WTC11 (cell line): ENCODE measurements around the gene LDLRAD4.

Source experiments
- ARID4B ChIP-seq: sonication (generic); formaldehyde crosslinking; IDR thresholded peaks from 2 replicates; pipeline ENCODE4 v1.8.0; 2023; ENCODE audit warnings: missing genetic modification reagents, mild to moderate bottlenecking, borderline replicate concordance
- FOXK1 ChIP-seq: sonication (generic); formaldehyde crosslinking; IDR thresholded peaks from 2 replicates; pipeline ENCODE4 v1.8.0; 2022; ENCODE audit warnings: mild to moderate bottlenecking, moderate library complexity, missing genetic modification reagents
- JUN ChIP-seq: sonication (generic); formaldehyde crosslinking; IDR thresholded peaks from 2 replicates; pipeline ENCODE4 v1.8.0; 2023; ENCODE audit warnings: mild to moderate bottlenecking, missing genetic modification reagents
- TF ChIP-seq, protein P1 (sequence below): fragments of 200-600 bp; IDR thresholded peaks from 2 replicates; pipeline ENCODE4 v1.8.0; 2022; ENCODE audit warnings: antibody characterized with exemption
- TF ChIP-seq, protein P2 (sequence below): sonication (generic); formaldehyde crosslinking; IDR thresholded peaks from 2 replicates; pipeline ENCODE4 v1.8.1; 2023; ENCODE audit warnings: mild to moderate bottlenecking, missing genetic modification reagents, moderate library complexity
- TF ChIP-seq, protein P3 (sequence below): sonication (generic); formaldehyde crosslinking; IDR thresholded peaks from 2 replicates; pipeline ENCODE4 v1.8.1; 2022; ENCODE audit warnings: mild to moderate bottlenecking, moderate library complexity, missing genetic modification reagents

DNA sequence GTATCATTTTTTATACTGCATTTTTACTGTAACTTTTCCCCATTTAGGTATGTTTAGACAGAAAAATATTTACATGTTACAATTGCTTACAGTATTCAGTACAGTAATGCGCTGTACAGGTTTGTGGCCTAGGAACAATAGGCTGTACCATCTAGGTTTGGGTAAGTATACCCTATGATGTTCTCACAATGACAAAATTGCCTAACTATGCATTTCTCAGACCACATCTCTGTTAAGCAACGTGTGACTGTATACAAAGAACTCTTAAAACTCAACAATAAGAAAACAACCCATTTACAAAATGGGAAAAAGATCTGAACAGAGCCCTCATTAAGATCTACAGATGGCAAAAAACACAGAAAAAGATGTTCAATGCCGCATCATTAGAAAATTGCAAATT lies 478.4 kb downstream of the LDLRAD4 start:
- TF ChIP-seq, protein P1, sequence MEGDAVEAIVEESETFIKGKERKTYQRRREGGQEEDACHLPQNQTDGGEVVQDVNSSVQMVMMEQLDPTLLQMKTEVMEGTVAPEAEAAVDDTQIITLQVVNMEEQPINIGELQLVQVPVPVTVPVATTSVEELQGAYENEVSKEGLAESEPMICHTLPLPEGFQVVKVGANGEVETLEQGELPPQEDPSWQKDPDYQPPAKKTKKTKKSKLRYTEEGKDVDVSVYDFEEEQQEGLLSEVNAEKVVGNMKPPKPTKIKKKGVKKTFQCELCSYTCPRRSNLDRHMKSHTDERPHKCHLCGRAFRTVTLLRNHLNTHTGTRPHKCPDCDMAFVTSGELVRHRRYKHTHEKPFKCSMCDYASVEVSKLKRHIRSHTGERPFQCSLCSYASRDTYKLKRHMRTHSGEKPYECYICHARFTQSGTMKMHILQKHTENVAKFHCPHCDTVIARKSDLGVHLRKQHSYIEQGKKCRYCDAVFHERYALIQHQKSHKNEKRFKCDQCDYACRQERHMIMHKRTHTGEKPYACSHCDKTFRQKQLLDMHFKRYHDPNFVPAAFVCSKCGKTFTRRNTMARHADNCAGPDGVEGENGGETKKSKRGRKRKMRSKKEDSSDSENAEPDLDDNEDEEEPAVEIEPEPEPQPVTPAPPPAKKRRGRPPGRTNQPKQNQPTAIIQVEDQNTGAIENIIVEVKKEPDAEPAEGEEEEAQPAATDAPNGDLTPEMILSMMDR: no peak
- TF ChIP-seq, protein P2, sequence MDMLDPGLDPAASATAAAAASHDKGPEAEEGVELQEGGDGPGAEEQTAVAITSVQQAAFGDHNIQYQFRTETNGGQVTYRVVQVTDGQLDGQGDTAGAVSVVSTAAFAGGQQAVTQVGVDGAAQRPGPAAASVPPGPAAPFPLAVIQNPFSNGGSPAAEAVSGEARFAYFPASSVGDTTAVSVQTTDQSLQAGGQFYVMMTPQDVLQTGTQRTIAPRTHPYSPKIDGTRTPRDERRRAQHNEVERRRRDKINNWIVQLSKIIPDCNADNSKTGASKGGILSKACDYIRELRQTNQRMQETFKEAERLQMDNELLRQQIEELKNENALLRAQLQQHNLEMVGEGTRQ: no peak
- TF ChIP-seq ARID4B (no peak), FOXK1 (CRISPR knock-in tag) (no peak), JUN (CRISPR knock-in tag) (no peak)
- TF ChIP-seq, protein P3, sequence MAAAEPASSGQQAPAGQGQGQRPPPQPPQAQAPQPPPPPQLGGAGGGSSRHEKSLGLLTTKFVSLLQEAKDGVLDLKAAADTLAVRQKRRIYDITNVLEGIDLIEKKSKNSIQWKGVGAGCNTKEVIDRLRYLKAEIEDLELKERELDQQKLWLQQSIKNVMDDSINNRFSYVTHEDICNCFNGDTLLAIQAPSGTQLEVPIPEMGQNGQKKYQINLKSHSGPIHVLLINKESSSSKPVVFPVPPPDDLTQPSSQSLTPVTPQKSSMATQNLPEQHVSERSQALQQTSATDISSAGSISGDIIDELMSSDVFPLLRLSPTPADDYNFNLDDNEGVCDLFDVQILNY (CRISPR knock-in tag): no peak
